Astrocyte (in vitro differentiated cells and primary cell): ENCODE results near the gene SAMD4B. TPM values are rescaled to one million over a fixed set of nuclear protein-coding genes. Genes with fewer than 3 reads are reported as not detected.

Source experiments
- DNase-seq: peaks from one replicate; pipeline ENCODE4 v3.0.0-alpha.2; 2010; ENCODE audit warnings: low read depth
- FAIRE-seq: peaks from 2 replicates; lab custom pipeline; 2011; peaks lifted over from hg19 to GRCh38; lab: Jason Lieb, UNC
- H2AFZ ChIP-seq: 2 replicates; pipeline ENCODE4 v1.6.0; 2012; ENCODE audit warnings: low read depth, low read length, inconsistent platforms
- H3K27ac ChIP-seq: 2 replicates; pipeline ENCODE4 v1.5.1; 2011; ENCODE audit warnings: low read depth, low read length, inconsistent platforms
- H3K27me3 ChIP-seq: 2 replicates; pipeline ENCODE4 v1.6.0; 2011; ENCODE audit warnings: low read length, inconsistent platforms; ENCODE audit not compliant: insufficient read depth
- H3K36me3 ChIP-seq: 2 replicates; pipeline ENCODE4 v1.5.1; 2011; ENCODE audit warnings: low read length, inconsistent platforms; ENCODE audit not compliant: insufficient read depth
- H3K4me1 ChIP-seq: 2 replicates; pipeline ENCODE4 v1.5.1; 2011; ENCODE audit warnings: low read length, inconsistent platforms; ENCODE audit not compliant: insufficient read depth
- H3K4me2 ChIP-seq: 2 replicates; pipeline ENCODE4 v1.6.0; 2012; ENCODE audit warnings: low read length, inconsistent platforms
- H3K4me3 ChIP-seq: 2 replicates; pipeline ENCODE4 v1.5.1; 2011; ENCODE audit warnings: low read depth, mild to moderate bottlenecking, low read length, inconsistent platforms; ENCODE audit not compliant: insufficient read depth
- H3K79me2 ChIP-seq: 2 replicates; pipeline ENCODE4 v1.6.0; 2012; ENCODE audit warnings: mild to moderate bottlenecking, low read length, inconsistent platforms; ENCODE audit not compliant: insufficient read depth
- H3K9ac ChIP-seq: 2 replicates; pipeline ENCODE4 v1.6.0; 2012; ENCODE audit warnings: mild to moderate bottlenecking, low read length, inconsistent platforms
- H3K9me3 ChIP-seq: 2 replicates; pipeline ENCODE4 v1.5.1; 2012; ENCODE audit warnings: low read depth, mild to moderate bottlenecking, low read length, inconsistent platforms; ENCODE audit not compliant: insufficient read depth
- H4K20me1 ChIP-seq: 2 replicates; pipeline ENCODE4 v1.6.0; 2012; ENCODE audit warnings: low read length, inconsistent platforms; ENCODE audit not compliant: insufficient read depth
- H3K27ac Mint-ChIP-seq: one replicate; pipeline ENCODE4 v1.8.0; 2021; ENCODE audit warnings: mild to moderate bottlenecking, mixed read lengths; ENCODE audit not compliant: unreplicated experiment
- H3K27me3 Mint-ChIP-seq: one replicate; pipeline ENCODE4 v1.8.0; 2021; ENCODE audit warnings: low read depth, mixed read lengths; ENCODE audit not compliant: unreplicated experiment
- H3K36me3 Mint-ChIP-seq: one replicate; pipeline ENCODE4 v1.8.0; 2021; ENCODE audit warnings: low read depth, mixed read lengths; ENCODE audit not compliant: unreplicated experiment
- H3K4me1 Mint-ChIP-seq: one replicate; pipeline ENCODE4 v1.8.0; 2021; ENCODE audit warnings: low read depth, mixed read lengths; ENCODE audit not compliant: unreplicated experiment
- H3K4me3 Mint-ChIP-seq: one replicate; pipeline ENCODE4 v1.8.0; 2021; ENCODE audit warnings: mild to moderate bottlenecking, moderate library complexity, mixed read lengths; ENCODE audit not compliant: unreplicated experiment
- H3K9me3 Mint-ChIP-seq: one replicate; pipeline ENCODE4 v1.8.0; 2021; ENCODE audit warnings: mild to moderate bottlenecking, mixed read lengths; ENCODE audit not compliant: unreplicated experiment
- EZH2 ChIP-seq: IDR thresholded peaks from 2 replicates; pipeline ENCODE4 v1.6.1; 2012; ENCODE audit warnings: mild to moderate bottlenecking, low read length, inconsistent platforms; ENCODE audit not compliant: insufficient read depth
- total RNA-seq: library from RNA; stranded (reverse); gene quantifications from 2 replicates; pipeline ENCODE4 v1.2.1, GENCODE V29; 2021
- TF ChIP-seq, protein P1 (sequence below): IDR thresholded peaks from 2 replicates; pipeline ENCODE4 v1.5.1; 2011; ENCODE audit warnings: low read depth, mild to moderate bottlenecking, inconsistent platforms, low read length, moderate library complexity; ENCODE audit not compliant: insufficient read depth

Gene SAMD4B
- total RNA-seq, 1 donor from 2014 or later: 98.6 TPM

- H2AFZ ChIP-seq: no peak overlapping the region
- no peak overlapping the region for H3K9ac ChIP-seq
- no peaks in the 10 kb centered on the region for H3K36me3 ChIP-seq
- H3K27ac Mint-ChIP-seq: no peak overlapping the region
- no peak overlapping the region for H3K4me3 Mint-ChIP-seq
- no peak for DNase-seq
- no peaks in the 10 kb centered on the region for H3K9me3 Mint-ChIP-seq
- FAIRE-seq: no peak
- peaks cover 3% of the 10 kb centered on the region for H3K4me1 Mint-ChIP-seq
- peaks cover 7% of the 10 kb centered on the region for H3K36me3 Mint-ChIP-seq
- no peaks in the 10 kb centered on the region for H3K9me3 ChIP-seq
- peaks cover 39% of the 10 kb centered on the region for H3K27me3 Mint-ChIP-seq
- no peaks in the 10 kb centered on the region for H4K20me1 ChIP-seq
- no peak overlapping the region for H3K4me3 ChIP-seq
- TF ChIP-seq, protein P1, sequence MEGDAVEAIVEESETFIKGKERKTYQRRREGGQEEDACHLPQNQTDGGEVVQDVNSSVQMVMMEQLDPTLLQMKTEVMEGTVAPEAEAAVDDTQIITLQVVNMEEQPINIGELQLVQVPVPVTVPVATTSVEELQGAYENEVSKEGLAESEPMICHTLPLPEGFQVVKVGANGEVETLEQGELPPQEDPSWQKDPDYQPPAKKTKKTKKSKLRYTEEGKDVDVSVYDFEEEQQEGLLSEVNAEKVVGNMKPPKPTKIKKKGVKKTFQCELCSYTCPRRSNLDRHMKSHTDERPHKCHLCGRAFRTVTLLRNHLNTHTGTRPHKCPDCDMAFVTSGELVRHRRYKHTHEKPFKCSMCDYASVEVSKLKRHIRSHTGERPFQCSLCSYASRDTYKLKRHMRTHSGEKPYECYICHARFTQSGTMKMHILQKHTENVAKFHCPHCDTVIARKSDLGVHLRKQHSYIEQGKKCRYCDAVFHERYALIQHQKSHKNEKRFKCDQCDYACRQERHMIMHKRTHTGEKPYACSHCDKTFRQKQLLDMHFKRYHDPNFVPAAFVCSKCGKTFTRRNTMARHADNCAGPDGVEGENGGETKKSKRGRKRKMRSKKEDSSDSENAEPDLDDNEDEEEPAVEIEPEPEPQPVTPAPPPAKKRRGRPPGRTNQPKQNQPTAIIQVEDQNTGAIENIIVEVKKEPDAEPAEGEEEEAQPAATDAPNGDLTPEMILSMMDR: no peak
- TF ChIP-seq EZH2: no peak
- H3K4me2 ChIP-seq: no peak overlapping the region
- H3K79me2 ChIP-seq: no peaks in the 10 kb centered on the region
- H3K27ac ChIP-seq: no peak overlapping the region
- H3K4me1 ChIP-seq: no peaks in the 10 kb centered on the region
- H3K27me3 ChIP-seq: peaks cover 6% of the 10 kb centered on the region
Measured at GRCh38 chr19:39317476-39317875, 24.7 kb upstream of the SAMD4B start.

- Histone ChIP-seq H3K9ac (no peak overlapping the region), H3K79me2 (no peaks in the 10 kb centered on the region), H3K4me3 (no peak overlapping the region), H3K36me3 (no peaks in the 10 kb centered on the region), H2AFZ (no peak overlapping the region), H3K4me2 (no peak overlapping the region), H3K27me3 (peaks cover 6% of the 10 kb centered on the region), H3K9me3 (no peaks in the 10 kb centered on the region), H4K20me1 (no peaks in the 10 kb centered on the region), H3K4me1 (no peaks in the 10 kb centered on the region), H3K27ac (no peak overlapping the region)
- H3K9me3 Mint-ChIP-seq: no peaks in the 10 kb centered on the region
- H3K27me3 Mint-ChIP-seq: peaks cover 41% of the 10 kb centered on the region
- H3K36me3 Mint-ChIP-seq: peaks cover 7% of the 10 kb centered on the region
- H3K27ac Mint-ChIP-seq: no peak overlapping the region
- H3K4me3 Mint-ChIP-seq: no peak overlapping the region
- DNase-seq (no peak), FAIRE-seq (no peak)
- H3K4me1 Mint-ChIP-seq: peaks cover 3% of the 10 kb centered on the region
- TF ChIP-seq, protein P1: no peak
- TF ChIP-seq EZH2: no peak
Measured at GRCh38 chr19:39318071-39318470, 24.1 kb upstream of the SAMD4B start.

- Histone ChIP-seq H4K20me1 (no peaks in the 10 kb centered on the region), H3K79me2 (no peaks in the 10 kb centered on the region), H3K9me3 (no peaks in the 10 kb centered on the region), H3K4me3 (no peak overlapping the region), H3K27ac (no peak overlapping the region), H3K27me3 (peaks cover 6% of the 10 kb centered on the region), H3K36me3 (no peaks in the 10 kb centered on the region), H3K4me1 (no peaks in the 10 kb centered on the region), H3K4me2 (no peak overlapping the region), H3K9ac (no peak overlapping the region), H2AFZ (no peak overlapping the region)
- no peaks in the 10 kb centered on the region for H3K9me3 Mint-ChIP-seq
- FAIRE-seq (no peak), DNase-seq (no peak)
- H3K36me3 Mint-ChIP-seq: peaks cover 7% of the 10 kb centered on the region
- peaks cover 43% of the 10 kb centered on the region for H3K27me3 Mint-ChIP-seq
- TF ChIP-seq, protein P1: no peak
- TF ChIP-seq EZH2: no peak
- peaks cover 3% of the 10 kb centered on the region for H3K4me1 Mint-ChIP-seq
- no peak overlapping the region for H3K27ac Mint-ChIP-seq
- peak overlapping the region; percentile 30 for H3K4me3 Mint-ChIP-seq
Measured at GRCh38 chr19:39318690-39319089, 23.5 kb upstream of the SAMD4B start.
